NOMO-1 (cell line): ENCODE measurements around the gene PHACTR1.

Experiments used
- DNase-seq, 2 experiments: peaks; one replicate each; lab custom pipeline; 2025; ENCODE audit not compliant: unreplicated experiment in 2 of 2; lab: John Stamatoyannopoulos, UW

Gene PHACTR1

DNA sequence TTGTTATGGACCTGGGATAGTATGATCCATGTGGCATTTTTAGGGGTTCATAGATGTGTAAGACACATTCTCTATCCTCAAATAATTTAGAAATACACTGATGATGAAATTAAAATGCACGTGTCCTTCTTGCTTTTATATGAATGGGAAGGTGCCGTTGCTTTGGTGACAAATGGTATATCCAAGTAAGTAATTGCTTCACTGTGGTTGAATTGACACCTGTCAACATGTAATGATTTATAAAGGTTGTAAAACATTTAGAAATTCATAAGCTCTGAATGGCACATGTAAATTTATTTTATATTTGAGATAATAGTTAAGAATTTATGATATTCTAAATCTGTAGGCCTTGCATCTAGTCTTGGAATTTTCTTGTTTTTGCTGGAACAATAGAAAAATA lies 227.0 kb downstream of the PHACTR1 start:
- DNase-seq: no peak

DNA sequence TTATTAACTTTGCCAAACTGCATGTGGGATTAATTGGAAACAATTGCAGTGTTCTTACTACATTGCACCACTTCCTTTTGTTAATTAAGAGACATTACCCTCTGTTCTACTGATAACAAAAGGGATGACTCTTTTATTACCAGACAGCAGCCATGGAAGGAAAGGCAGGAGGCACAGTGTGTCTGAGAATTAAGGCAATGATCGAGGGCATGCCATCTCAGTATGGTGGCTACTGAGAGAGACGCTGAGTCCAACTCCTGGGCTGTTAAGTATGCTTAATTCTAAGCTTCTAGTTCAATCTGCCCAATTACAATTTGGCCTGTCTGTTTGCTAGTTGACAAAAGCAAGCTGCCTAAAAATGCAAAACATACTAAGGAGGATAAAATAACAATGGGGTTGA lies 227.4 kb downstream of the PHACTR1 start:
- peak in 1 of 2 experiments; percentile 13 for DNase-seq

DNA sequence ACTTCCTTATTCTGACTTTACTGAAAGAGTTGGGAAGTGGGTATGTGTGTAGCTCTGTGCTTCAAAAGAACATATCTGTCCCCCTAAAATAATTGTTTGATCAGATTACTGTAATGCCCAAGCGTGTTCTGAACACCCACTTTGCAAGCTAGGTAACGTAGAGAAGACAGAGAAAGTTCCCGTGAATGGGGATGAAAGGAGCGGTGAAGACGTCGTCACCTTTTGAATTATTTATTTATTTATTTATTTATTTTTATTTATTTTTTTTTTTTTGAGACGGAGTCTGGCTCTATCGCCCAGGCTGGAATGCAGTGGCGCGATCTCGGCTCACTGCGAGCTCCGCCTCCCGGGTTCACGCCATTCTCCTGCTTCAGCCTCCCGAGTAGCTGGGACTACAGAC lies 228.0 kb downstream of the PHACTR1 start:
- peak in 1 of 2 experiments; percentile 20 for DNase-seq

DNA sequence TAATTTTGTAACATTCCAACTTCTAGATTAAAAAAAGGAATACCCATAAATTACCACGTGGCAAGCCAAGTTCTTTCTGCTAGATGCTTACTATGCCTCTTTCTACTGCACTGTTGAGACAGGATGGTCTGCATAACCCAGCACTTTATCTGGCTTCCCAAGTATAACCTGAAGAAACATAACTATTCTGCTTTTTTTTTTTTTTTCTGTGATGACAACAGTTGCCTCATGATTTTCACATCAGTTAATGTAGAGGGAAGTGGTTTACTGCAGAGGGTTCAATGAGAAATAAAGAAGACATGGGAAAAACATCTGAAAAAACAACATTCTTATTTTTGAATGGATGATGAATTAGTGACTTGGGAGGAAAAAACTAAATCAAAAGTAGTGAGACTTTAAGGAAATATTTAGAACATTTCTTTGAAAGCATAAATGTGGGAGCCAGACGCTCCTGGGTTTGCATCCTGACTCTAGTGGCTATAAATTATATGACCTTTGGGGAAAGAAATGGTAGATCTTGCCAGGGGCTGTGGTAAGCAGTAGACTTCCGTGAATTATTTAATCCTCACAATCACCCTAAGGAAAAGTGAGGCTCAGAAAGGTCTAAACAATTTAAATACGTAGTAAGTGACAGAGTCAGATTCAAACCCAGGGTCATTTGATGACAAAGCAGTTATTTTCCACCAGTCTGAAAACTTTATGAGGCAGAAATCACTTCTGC lies 230.7 kb downstream of the PHACTR1 start:
- peak; percentile 36 to 69 for DNase-seq

DNA sequence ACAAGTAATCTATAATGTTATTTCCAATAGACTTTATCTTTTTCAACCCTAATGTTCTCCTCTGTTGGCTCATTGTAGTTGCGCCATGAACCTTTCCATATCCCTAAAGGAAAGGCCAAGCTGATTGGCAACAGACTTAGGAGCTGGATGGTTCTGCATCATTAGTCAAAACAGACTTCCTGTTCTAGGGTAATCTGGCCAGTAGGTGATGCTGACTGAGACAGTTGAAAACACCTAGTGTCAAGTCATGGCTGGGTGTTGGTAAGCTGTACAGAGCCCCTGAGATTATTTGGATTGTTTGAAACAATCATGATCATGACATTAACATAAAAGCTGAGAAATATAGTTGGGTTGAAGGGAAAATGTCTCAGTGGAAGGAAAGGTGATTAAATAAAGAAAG lies 231.4 kb downstream of the PHACTR1 start:
- DNase-seq: no peak

DNA sequence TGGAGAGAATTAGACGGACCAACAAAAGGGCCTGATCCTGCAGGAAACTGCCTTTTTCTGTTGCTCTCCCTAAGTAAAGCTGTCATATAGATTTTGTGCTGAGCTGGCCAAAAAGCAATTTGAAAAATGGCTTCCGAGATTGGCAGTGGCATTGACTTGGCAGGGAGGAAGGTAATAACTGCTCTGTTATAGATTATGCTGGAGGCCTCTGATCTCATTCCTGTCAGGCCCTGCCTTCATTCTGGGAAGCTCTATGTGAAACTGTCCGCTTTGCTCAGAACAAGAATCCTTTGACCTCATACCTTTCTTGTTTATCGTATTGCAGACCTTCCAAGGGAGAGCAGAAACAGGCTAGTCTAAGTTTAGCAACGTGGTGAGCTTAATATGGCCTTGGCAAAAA lies 234.4 kb downstream of the PHACTR1 start:
- DNase-seq: no peak

DNA sequence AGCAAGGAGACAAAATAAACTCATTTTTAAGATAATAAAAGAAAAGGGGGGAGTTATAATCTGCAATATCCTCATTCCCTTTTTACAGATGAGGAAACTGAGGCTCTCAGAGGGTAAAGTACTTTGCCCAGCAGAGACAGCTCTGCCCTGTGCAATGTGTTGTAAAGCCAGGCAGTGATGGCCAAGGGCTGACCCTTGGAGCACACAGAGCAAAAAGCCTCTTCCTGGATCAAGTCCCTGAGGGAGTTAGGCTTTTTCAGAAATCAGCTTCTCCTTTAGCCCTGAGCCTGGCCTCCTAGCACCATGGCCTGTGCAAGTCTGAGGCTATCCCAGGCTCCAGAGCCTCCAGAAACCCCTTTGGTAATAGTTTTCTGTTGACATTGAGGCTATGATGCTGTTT lies 234.8 kb downstream of the PHACTR1 start:
- DNase-seq: no peak

DNA sequence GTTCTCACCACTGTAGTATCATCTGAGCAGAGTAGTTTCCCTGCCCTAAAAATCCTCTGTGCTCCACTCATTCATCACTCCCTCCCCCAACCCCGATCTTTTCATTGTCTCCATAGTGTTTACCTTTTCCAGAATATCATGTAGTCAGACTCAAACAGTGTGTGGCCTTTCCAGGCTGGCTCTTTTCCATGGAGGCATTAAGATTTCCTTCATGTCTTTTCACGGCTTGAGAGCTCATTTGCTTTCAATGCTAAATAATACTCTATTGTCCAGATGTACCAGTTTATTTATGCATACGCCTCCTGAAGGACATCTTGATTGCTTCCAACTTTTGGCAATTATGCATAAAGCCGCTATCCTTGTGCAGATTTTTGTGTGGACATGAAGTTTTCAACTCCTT lies 235.8 kb downstream of the PHACTR1 start:
- no peak for DNase-seq

DNA sequence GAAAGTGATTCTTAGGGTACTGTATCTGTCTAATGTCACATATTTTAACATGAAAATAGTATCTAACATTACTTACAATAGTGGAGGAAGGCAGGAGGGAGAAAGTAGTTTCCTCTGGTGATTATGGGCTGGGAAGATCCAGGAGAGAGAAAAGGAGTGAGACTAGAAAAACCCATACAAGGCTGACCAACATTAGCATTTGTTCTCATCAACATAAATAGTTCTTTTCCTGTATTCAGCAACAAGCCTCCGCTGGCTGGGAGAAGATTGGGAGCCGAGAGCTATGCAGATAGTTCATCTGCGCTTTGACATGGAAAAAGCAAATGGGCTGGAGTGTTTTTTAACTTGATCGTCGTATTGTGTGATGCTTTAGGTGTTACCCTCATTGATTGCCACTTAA lies 239.4 kb downstream of the PHACTR1 start:
- DNase-seq: no peak

DNA sequence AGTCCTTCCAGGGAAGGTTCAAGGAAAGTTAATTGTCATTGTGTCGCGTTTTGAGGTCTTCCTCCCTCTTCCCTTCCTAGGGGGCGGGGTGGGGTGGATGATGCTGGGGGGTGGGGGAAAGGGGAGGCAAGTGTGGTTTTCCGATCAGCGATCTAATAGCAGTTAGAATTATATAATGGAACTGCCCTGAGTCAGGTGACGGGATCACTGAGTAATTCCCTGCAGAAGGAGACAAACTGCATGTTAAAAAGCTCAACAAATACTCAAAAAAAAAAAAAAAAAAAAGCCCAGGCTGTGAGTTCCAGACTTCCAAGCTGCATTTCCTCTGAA lies 240.4 kb downstream of the PHACTR1 start:
- DNase-seq: no peak

DNA sequence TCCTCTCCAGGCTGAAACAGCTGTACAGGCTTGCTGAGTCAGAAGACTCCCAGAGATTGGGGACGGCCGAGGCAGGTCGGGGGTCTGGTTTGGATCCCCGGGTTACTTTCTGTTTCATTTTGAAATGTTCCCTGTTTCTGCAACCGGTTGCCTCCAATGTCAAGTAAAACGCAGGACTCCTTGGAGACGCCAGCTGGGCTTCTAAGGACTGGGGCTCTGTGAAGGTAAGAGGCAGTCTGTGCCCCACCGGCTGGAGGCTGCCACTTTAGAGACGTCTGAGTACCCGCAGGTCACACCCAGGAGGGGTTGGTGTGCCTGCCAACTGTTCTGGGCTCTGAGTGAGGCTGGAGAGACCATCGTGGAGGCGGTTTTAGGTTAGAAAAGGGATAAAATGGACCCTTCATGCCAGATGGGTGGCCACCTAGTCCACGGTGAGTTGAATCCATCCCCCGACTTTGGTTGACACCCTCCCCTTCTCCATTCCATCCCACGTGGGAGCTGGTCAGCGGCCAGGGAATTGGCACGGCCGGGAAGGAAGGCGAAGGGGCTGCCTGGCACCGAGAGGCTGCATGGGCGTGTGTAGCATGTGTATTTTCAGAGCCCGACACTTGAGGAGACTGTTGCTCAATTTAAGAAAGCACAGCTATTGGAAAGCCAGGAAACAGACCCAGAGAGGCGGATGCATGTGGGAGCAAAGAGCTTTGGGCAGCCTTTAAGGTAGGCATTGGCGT lies 240.9 kb downstream of the PHACTR1 start:
- peak in 1 of 2 experiments; percentile 46 for DNase-seq

DNA sequence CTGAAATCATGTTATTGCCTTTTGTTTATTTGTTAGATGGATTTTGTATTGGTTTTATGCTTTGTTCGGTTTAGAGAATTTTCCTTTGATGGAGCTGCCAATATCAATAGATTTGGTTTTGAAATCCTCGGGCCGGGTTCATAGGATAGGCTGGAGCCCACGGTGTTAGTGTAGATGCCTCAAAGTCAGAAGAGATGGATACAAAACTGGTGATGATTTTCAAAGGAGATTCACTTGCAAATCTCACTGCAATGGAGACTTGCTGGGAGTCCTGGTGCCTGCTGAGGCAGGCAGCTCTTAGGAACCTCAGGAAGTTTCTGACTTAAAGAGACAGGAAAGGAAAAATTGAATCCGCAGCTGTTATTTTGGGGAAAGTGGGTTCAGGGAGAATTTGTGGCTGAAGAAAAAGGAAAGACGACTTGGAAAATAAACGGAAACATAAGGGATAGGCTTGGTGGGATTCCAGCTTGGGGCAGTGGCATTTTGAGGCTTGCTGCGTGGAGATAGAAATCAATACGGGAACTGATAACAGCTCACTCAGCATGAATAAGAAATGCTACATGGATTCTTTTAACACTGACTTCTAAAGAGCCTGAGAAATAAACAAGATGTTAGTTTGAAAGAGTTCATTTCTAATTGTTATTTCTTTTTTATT lies 241.6 kb downstream of the PHACTR1 start:
- DNase-seq: no peak

DNA sequence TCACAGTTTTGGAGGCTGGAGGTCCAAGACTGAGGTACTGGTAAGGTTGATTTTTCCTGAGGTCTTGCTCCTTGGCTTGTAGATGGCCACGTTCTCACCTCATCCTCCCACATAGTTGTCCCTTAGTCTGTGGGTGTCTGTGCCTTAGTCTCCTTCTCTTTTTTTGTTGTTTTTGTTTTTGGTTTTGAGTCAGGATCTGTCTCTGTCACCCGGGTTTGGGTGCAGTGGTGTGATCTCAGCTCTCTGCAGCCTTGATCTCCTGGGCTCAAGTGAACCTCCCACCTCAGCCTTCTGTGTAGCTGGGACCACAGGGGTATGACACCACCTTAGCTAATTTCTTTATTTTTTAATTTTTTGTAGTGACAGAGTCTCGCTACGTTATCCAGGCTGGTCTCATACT lies 245.2 kb downstream of the PHACTR1 start:
- DNase-seq: no peak

DNA sequence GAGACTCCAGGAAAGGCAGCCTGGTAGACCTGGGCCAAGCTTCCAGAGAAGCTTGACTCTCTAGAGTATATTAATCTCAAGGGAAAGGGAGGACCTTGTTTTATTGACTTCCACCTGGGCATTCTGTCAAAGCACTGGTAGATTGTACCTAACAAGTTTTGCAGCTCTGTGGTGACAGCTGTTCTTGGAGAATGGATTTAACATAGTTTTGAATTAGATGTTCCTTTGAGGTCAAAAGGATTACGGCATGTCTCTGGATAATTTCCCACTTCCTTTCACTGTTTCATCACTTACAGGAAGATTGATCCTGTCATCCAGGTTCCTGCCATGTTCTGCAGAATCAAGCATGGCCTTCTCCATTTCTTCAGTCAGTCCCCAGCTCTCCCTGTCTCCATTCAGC lies 246.0 kb downstream of the PHACTR1 start:
- no peak for DNase-seq

DNA sequence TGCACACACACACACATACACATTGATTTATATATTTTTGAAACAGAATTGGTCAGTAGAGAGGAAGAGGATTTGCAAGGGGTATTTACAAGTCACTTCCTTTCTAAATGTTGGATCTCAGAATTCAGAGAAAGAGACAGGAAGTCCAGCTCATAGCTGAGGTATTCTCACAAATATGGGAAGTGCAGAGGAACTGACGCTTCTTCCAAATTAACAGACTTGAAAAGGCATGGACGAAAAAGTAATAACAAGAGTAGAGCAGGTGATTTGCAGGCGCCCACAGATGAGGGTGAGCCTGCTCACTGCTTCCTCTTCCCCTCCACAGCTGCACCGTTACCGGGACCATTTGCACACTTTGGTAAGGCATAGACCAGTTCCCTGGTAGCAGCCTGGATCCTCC lies 246.4 kb downstream of the PHACTR1 start:
- DNase-seq: peak; percentile 28 to 36

DNA sequence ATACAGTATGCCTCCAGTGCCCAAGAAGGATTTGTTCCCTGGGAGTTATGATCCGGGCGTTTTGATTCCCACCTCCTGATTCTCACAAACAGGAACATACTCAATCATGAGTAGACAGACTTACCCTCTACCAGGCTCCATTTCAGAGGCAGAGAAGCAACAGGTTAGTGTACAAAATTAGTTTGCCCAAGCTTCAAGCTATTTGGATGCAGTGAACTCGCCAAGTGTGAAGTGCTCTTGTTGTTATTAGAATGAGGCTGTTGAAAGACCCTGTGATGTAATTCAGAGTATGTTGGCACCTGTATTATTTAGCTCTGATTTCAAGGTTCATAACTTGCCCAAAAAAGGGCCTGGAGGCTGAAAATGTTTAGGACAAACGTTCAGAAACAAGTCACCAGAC lies 247.0 kb downstream of the PHACTR1 start:
- DNase-seq: no peak

DNA sequence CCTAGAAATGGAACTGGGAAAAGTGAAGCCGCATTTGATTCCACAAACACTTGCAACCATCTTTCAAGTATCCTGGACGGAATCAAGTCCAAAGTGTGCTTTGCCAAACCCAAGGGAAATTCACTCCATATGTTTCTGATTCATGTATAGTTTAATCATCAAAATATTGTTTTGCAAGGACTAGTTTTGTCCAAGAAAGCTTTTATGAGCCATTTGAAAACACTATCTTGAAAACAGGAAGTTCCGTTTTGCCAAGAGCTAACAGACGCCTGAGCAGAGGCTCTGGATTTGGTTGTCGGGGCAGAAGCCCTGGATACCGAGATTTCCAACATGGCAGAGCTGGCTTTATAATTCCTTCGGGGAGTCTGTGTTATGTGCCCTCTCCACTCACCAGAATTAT lies 251.1 kb downstream of the PHACTR1 start:
- DNase-seq: peak; percentile 36 to 71

DNA sequence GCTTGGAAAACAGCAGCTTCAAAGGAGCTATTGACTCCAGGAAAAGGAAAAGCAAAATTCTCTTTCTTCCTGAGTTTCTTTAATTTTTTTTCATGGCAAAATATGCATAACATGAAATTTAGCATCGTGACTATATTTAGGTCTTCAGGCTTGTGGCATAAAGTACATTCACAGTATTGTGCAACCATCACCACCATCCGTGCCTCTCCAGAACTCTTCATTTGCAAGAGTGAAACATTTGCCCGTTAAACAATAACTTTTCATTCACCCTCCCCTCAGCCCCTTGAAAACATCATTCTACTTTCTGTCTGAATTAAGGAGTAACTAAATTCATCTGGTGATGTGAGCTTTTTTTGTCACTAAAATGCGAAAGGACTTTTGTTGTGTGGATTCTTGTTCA lies 251.7 kb downstream of the PHACTR1 start:
- DNase-seq: peak; percentile 16 to 46

DNA sequence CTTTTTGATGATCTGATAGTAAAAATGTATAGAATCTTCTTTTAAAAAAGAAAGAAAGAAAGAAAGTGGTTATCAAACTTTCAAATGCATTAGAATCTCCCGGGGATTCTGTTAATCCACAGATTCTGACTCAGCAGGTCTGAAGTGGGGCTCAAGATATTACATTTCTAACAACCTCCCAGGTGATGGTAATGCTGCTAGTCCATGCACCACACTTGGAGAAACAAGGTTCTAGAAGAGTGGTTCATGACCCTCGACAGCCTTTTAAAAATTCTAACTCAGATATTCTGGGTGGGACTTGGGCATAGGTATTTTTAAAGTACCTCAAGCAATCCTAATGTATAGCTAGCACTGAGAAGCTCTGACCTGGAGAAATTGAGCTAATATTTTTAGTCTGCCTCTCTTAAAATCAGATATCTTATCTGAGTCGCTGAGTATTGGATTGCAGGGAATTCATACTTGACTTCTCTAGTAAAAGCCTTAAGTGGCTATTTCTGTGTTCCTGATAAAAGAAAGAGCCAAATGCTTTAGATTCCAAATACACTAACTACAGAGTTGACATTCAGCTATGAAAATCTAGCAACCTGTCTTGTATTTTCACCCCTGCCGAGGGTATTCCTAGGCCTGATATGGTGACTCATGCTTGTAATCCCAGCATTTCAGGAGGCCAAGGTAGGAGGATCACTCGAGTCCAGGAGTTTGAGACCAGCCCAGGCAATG lies 252.4 kb downstream of the PHACTR1 start:
- no peak for DNase-seq

DNA sequence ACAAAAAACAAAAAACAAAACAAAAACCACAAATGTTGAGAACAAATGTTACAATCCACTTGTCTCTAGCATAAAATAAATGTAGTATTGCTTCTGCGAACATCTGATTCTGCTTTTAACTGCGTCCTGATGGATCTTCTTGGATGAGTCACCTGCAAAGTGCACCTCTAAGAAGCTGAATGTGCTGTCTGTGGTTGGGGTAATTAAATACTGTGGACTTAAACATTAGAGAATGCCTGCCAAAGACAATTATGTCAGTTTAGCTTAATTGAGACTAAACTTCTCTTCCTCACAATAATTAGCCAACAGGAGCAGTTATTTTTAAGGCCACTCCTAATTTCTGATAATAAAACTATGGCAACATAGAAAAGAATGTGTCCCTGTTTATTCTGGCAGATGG lies 253.4 kb downstream of the PHACTR1 start:
- DNase-seq: peak; percentile 3 to 41

DNA sequence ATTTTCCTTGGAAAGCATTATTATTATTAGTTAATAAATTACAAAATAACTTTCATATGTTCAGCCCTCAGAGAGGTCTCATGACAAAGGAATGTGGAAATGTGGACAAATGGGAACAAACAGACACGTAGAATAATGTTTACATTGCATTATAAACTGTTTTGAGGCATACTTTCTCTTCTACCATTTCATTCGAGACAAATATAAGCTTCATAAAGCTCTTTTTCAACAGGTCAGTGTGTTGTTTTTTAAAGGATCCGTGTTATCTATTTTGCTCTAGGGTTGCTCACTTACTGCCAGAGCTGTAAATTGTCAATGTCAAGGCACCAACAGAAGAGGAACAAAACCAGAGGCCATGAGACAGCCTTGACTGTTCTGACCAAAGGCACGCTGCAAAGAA lies 256.8 kb downstream of the PHACTR1 start:
- DNase-seq: peak in 1 of 2 experiments; percentile 17
